IMR-90 (cell line): ENCODE data around the gene PLEKHG2. TPM values are rescaled to one million over a fixed set of nuclear protein-coding genes. Genes with fewer than 3 reads are reported as not detected.
"Not testable (repeated sequence)": the region's sequence is repeated elsewhere in the genome, so short reads cannot be mapped to it uniquely, and the experiment has no call there.

ENCODE experiments used
- ATAC-seq: fragments of 200-7000 bp; cut with Tn5 transposase; 2 replicates; pipeline ENCODE4 v1.9.1; 2020; ENCODE audit warnings: low read depth, mild to moderate bottlenecking, moderate library complexity
- BruUV-seq: library from RNA; stranded (reverse); fragments of 400-500 nt; replicated peaks from 2 replicates; lab custom pipeline; 2021; lab: Mats Ljungman, UMichigan
- CTCF ChIA-PET: fragments of 300-600 bp; formaldehyde crosslinking; extraction: SDS; loops from one replicate; lab custom pipeline; 2021; ENCODE audit warnings: antibody characterized with exemption; lab: Yijun Ruan, JAX
- POLR2A ChIA-PET: fragments of 300-600 bp; sonication (Branson Sonifier 250); formaldehyde crosslinking; loops from one replicate; lab custom pipeline; 2022; ENCODE audit warnings: antibody characterized with exemption; ENCODE audit not compliant: unreplicated experiment; lab: Charles Lee
- DNase-seq: peaks from one replicate; pipeline ENCODE4 v3.0.0; 2013
- H2AFZ ChIP-seq: replicated peaks from 2 replicates; pipeline ENCODE3; 2013; ENCODE audit warnings: low read length, mild to moderate bottlenecking; ENCODE audit not compliant: poor library complexity
- H2AK5ac ChIP-seq: 2 replicates; pipeline ENCODE4 v1.6.1; 2013; ENCODE audit warnings: low read depth, low read length, inconsistent platforms
- H2AK9ac ChIP-seq: replicated peaks from 2 replicates; pipeline ENCODE3; 2013; ENCODE audit warnings: mild to moderate bottlenecking, low read depth, low read length, moderate library complexity; ENCODE audit not compliant: poor library complexity
- H2BK120ac ChIP-seq: 2 replicates; pipeline ENCODE4 v1.6.1; 2013; ENCODE audit warnings: low read depth, low read length, inconsistent platforms
- H2BK15ac ChIP-seq: 3 replicates; pipeline ENCODE4 v1.6.1; 2013; ENCODE audit warnings: low read depth, low read length, inconsistent platforms
- H2BK20ac ChIP-seq: 2 replicates; pipeline ENCODE4 v1.6.1; 2013; ENCODE audit warnings: low read depth, mild to moderate bottlenecking, inconsistent platforms, low read length, moderate library complexity
- H2BK5ac ChIP-seq: 2 replicates; pipeline ENCODE4 v1.6.1; 2013; ENCODE audit warnings: mild to moderate bottlenecking, low read depth, low read length, inconsistent platforms; ENCODE audit not compliant: poor library complexity, severe bottlenecking
- H3K14ac ChIP-seq: replicated peaks from 2 replicates; pipeline ENCODE4 v1.6.1; 2013; ENCODE audit warnings: low read depth, low read length, inconsistent platforms
- H3K18ac ChIP-seq: 2 replicates; pipeline ENCODE4 v1.6.1; 2013; ENCODE audit warnings: low read depth, low read length, control low read depth
- H3K23ac ChIP-seq: 2 replicates; pipeline ENCODE4 v1.6.1; 2013; ENCODE audit warnings: low read depth, low read length, inconsistent platforms
- H3K27ac ChIP-seq: 2 replicates; pipeline ENCODE4 v1.5.1; 2013; ENCODE audit warnings: mild to moderate bottlenecking, control low read depth, low read length; ENCODE audit not compliant: insufficient read depth
- H3K27me3 ChIP-seq: 2 replicates; pipeline ENCODE4 v1.6.1; 2013; ENCODE audit warnings: low read length; ENCODE audit not compliant: control insufficient read depth, insufficient read depth
- H3K36me3 ChIP-seq: 2 replicates; pipeline ENCODE4 v1.6.1; 2013; ENCODE audit warnings: low read length, mixed read lengths; ENCODE audit not compliant: control insufficient read depth, insufficient read depth
- H3K4ac ChIP-seq: 2 replicates; pipeline ENCODE4 v1.6.1; 2013; ENCODE audit warnings: low read depth, low read length, inconsistent platforms
- H3K4me1 ChIP-seq: 2 replicates; pipeline ENCODE4 v1.6.1; 2013; ENCODE audit warnings: low read length, mixed read lengths; ENCODE audit not compliant: control insufficient read depth, insufficient read depth
- H3K4me2 ChIP-seq: 2 replicates; pipeline ENCODE4 v1.6.1; 2013; ENCODE audit warnings: low read depth, mild to moderate bottlenecking, control low read depth, low read length, moderate library complexity
- H3K4me3 ChIP-seq: 2 replicates; pipeline ENCODE4 v1.5.1; 2013; ENCODE audit warnings: low read depth, mild to moderate bottlenecking, control low read depth, low read length, moderate library complexity; ENCODE audit not compliant: insufficient read depth
- H3K56ac ChIP-seq: 2 replicates; pipeline ENCODE4 v1.6.1; 2013; ENCODE audit warnings: low read length, inconsistent platforms; ENCODE audit not compliant: insufficient read depth; ENCODE audit errors: extremely low read depth
- H3K79me1 ChIP-seq, 2 experiments: 2 replicates each; pipeline ENCODE4 v1.6.1; 2013; ENCODE audit warnings: low read length in 2 of 2, inconsistent platforms in 1 of 2, low read depth in 1 of 2
- H3K9ac ChIP-seq: 2 replicates; pipeline ENCODE4 v1.6.1; 2013; ENCODE audit warnings: low read depth, low read length, control low read depth
- H3K9me1 ChIP-seq: 2 replicates; pipeline ENCODE4 v1.6.1; 2013; ENCODE audit warnings: low read length, inconsistent platforms; ENCODE audit not compliant: insufficient read depth
- H3K9me3 ChIP-seq: 2 replicates; pipeline ENCODE4 v1.6.1; 2013; ENCODE audit warnings: low read length; ENCODE audit not compliant: control insufficient read depth, insufficient read depth
- H4K20me1 ChIP-seq: 2 replicates; pipeline ENCODE4 v1.6.1; 2013; ENCODE audit warnings: low read length, inconsistent platforms; ENCODE audit not compliant: insufficient read depth
- H4K5ac ChIP-seq: 2 replicates; pipeline ENCODE4 v1.6.1; 2013; ENCODE audit warnings: mild to moderate bottlenecking, low read depth, low read length, control low read depth
- H4K8ac ChIP-seq, 2 experiments: 2 replicates each; pipeline ENCODE4 v1.6.1; 2013; ENCODE audit warnings: low read depth in 2 of 2, low read length in 2 of 2, control low read depth in 1 of 2, inconsistent platforms in 1 of 2
- H4K91ac ChIP-seq: 2 replicates; pipeline ENCODE4 v1.6.1; 2013; ENCODE audit warnings: low read depth, low read length, inconsistent platforms; ENCODE audit not compliant: insufficient read depth
- WGBS, 2 experiments: methylation state at CpG; one replicate each; pipeline versions ENCODE4 v1.1.5 to v1.1.7; 2013; ENCODE audit warnings: missing lambda C conversion rate in 2 of 2; ENCODE audit not compliant: insufficient read length in 1 of 2; ENCODE audit errors: extremely low coverage in 2 of 2; 5-methylcytosine and 5-hydroxymethylcytosine counted together
- dilution Hi-C: fragments of 300-500 bp; cut with HindIII; formaldehyde crosslinking; loops from one replicate; pipeline ENCODE4 v1.14.3; 2018; ENCODE audit warnings: low sequenced_read_pairs; ENCODE audit not compliant: unreplicated experiment
- in situ Hi-C: fragments of 300-500 bp; cut with MboI; formaldehyde crosslinking; loops from 3 replicates; pipeline ENCODE4 v1.14.3; 2019; ENCODE audit warnings: low sequenced_read_pairs, inconsistent platforms, mixed read lengths
- intact Hi-C: fragments of 100-400 bp; cut with micrococcal nuclease; formaldehyde crosslinking; loops from 2 replicates; pipeline ENCODE4 v1.10.0; 2022
- polyA plus RNA-seq, 3 experiments: library from polyadenylated mRNA; depleted of rRNA; stranded (reverse); fragments of >200 nt; gene quantifications; 2 replicates each; pipeline ENCODE4 v1.2.3, GENCODE V29; 2012; ENCODE audit warnings: low replicate concordance in 1 of 3
- total RNA-seq: library from RNA; depleted of rRNA; stranded (reverse); fragments of >200 nt; gene quantifications from 2 replicates; pipeline ENCODE4 v1.2.3, GENCODE V29; 2012

The PLEKHG2 gene
- total and polyA plus RNA-seq, 2 of the 4 experiments (the other 2 are of a cell fraction) = 6.5 to 28.3 TPM

DNA sequence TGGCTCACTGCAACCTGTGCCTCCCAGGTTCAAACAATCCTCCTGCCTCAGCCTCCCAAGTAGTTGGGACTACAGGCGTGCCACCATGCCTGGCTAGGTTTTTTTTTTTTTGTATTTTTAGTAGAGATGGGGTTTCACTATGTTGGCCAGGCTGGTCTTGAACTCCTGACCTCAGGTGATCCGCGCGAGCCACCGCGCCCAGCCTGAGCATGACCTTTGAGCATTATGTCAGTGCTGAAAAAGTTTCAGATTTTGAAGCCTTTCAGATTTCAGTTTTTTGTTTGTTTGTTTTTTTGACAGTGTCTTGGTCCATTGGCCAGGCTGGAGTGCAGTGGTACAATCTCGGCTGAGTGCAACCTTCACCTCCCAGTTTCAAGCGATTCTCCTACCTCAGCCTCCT is 38.8 kb downstream of the PLEKHG2 start:
- H3K18ac ChIP-seq, H2BK15ac ChIP-seq, CTCF ChIA-PET, H2AFZ ChIP-seq, H3K14ac ChIP-seq, DNase-seq, in situ Hi-C loops, H3K4me2 ChIP-seq, H3K4ac ChIP-seq, H4K5ac ChIP-seq, dilution Hi-C loops, H2AK5ac ChIP-seq, H2AK9ac ChIP-seq, H3K23ac ChIP-seq, H3K27me3 ChIP-seq, H3K9ac ChIP-seq, H2BK5ac ChIP-seq, intact Hi-C loops, POLR2A ChIA-PET, H3K27ac ChIP-seq, H3K4me3 ChIP-seq, H3K4me1 ChIP-seq, BruUV-seq, H2BK120ac ChIP-seq, H4K8ac ChIP-seq, ATAC-seq, H3K9me3 ChIP-seq, H2BK20ac ChIP-seq, H4K91ac ChIP-seq, H3K56ac ChIP-seq: not testable (repeated sequence)
- peaks cover 21% of the 10 kb centered on the region for H3K9me1 ChIP-seq
- H3K79me1 ChIP-seq = peaks cover 23 to 70% of the 10 kb centered on the region in 2 experiments
- peaks cover 61% of the 10 kb centered on the region for H4K20me1 ChIP-seq
- WGBS, 2 experiments = 100% methylated on average over 2 of the region's 8 CpGs; no CpG with 5 or more reads in 1 of the 2 experiments
- H3K36me3 ChIP-seq = peaks cover 35% of the 10 kb centered on the region
